ENCODE results near the gene CTIF. TPM values are rescaled to one million over a fixed set of nuclear protein-coding genes. Genes with fewer than 3 reads are reported as not detected.

CTIF gene
- total RNA-seq, 1 donor from 2014 or later: 26.4 TPM

DNA sequence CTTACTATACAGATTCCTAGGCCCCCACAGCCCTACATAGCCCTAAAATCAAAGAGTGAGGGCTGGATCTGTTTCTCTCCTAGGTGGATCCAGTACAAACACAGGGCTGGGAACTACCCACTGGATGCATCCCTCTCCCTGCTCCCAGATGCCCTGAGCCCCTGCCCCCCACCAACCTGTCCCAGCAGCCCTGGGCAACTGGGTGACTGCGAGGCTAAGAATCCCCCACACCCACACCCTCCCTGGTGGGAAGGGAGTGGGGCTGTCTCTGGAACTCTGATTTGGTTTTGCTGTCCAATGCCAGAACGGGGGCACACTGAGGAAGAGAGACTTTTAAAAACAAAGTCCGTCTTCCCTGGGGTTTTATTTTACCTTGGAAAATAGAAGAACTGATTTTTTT lies 298.8 kb downstream of the CTIF start:
- TF ChIP-seq CTCF (IDR thresholded peaks at IDR 0.05; ENCODE audit: unreplicated experiment): no peak
- H3K36me3 Mint-ChIP-seq (ENCODE audit: insufficient read depth): no peaks in the 10 kb centered on the region
- no peak for DNase-seq (ENCODE audit: low spot score, unreplicated experiment)
- H3K27ac Mint-ChIP-seq: no peak overlapping the region
- no peaks in the 10 kb centered on the region for H3K27me3 Mint-ChIP-seq
- H3K9me3 Mint-ChIP-seq (ENCODE audit: low read depth): no peaks in the 10 kb centered on the region
- no peak overlapping the region for H3K4me3 Mint-ChIP-seq (ENCODE audit: low read depth)
- H3K4me1 Mint-ChIP-seq (ENCODE audit: low read depth): peaks cover 31% of the 10 kb centered on the region

- no peak for DNase-seq (ENCODE audit: low spot score, unreplicated experiment)
- Mint-ChIP-seq H3K4me3 (ENCODE audit: low read depth) (no peak overlapping the region), H3K27me3 (no peaks in the 10 kb centered on the region), H3K9me3 (ENCODE audit: low read depth) (no peaks in the 10 kb centered on the region), H3K36me3 (ENCODE audit: insufficient read depth) (no peaks in the 10 kb centered on the region), H3K27ac (no peak overlapping the region), H3K4me1 (ENCODE audit: low read depth) (peaks cover 29% of the 10 kb centered on the region)
- TF ChIP-seq CTCF (IDR thresholded peaks at IDR 0.05; ENCODE audit: unreplicated experiment): no peak
Observed at GRCh38 chr18:48838166-48838775, 299.4 kb downstream of the CTIF start.

GRCh38 chr18:48838921-48839818 lies 300.3 kb downstream of the CTIF start:
- Mint-ChIP-seq H3K9me3 (ENCODE audit: low read depth) (no peaks in the 10 kb centered on the region), H3K4me3 (ENCODE audit: low read depth) (no peak overlapping the region), H3K4me1 (ENCODE audit: low read depth) (peaks cover 31% of the 10 kb centered on the region), H3K27me3 (no peaks in the 10 kb centered on the region), H3K27ac (peak overlapping the region; percentile 35), H3K36me3 (ENCODE audit: insufficient read depth) (no peaks in the 10 kb centered on the region)
- no peak for TF ChIP-seq CTCF (IDR thresholded peaks at IDR 0.05; ENCODE audit: unreplicated experiment)
- DNase-seq (ENCODE audit: low spot score, unreplicated experiment): no peak

DNA sequence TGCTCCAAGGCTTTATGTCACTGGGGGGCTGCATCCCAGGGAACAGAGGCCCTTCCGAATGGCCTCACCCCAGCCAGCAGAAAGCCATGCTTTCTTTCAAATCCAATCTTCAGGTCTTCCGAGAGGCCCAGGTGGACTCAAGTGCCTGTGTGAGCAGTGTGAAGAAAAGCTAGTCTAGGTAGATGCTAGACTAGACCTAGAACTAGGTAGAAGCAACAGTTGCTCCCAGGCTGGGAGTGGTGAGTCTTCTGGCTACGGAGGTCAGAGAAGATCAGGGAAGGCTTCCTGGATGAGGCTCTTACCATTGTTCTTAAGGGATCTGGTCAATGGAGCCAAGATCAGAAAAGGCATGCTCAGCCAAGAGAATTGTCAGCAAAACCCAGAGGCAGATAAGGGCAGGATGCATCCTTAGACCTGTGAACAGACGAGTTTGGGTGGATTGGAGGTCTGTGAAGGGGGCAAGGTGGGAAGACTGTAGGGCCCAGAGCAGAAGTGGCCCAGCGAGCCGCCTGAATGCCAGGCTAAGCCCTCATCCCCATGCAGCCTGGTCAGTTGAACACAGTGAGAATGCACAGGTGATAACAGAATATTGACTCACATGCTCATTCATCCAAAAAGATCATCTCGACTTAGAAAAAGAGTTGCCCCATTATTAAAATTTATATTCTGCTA lies 301.1 kb downstream of the CTIF start:
- no peaks in the 10 kb centered on the region for H3K9me3 Mint-ChIP-seq (ENCODE audit: low read depth)
- peaks cover 33% of the 10 kb centered on the region for H3K4me1 Mint-ChIP-seq (ENCODE audit: low read depth)
- H3K27ac Mint-ChIP-seq: no peak overlapping the region
- H3K36me3 Mint-ChIP-seq (ENCODE audit: insufficient read depth): no peaks in the 10 kb centered on the region
- no peak overlapping the region for H3K4me3 Mint-ChIP-seq (ENCODE audit: low read depth)
- no peak for TF ChIP-seq CTCF (IDR thresholded peaks at IDR 0.05; ENCODE audit: unreplicated experiment)
- no peak for DNase-seq (ENCODE audit: low spot score, unreplicated experiment)
- no peaks in the 10 kb centered on the region for H3K27me3 Mint-ChIP-seq

- peaks cover 33% of the 10 kb centered on the region for H3K4me1 Mint-ChIP-seq (ENCODE audit: low read depth)
- no peak overlapping the region for H3K4me3 Mint-ChIP-seq (ENCODE audit: low read depth)
- no peak overlapping the region for H3K27ac Mint-ChIP-seq
- no peaks in the 10 kb centered on the region for H3K27me3 Mint-ChIP-seq
- no peak for TF ChIP-seq CTCF (IDR thresholded peaks at IDR 0.05; ENCODE audit: unreplicated experiment)
- H3K36me3 Mint-ChIP-seq (ENCODE audit: insufficient read depth): no peaks in the 10 kb centered on the region
- DNase-seq (ENCODE audit: low spot score, unreplicated experiment): no peak
- no peaks in the 10 kb centered on the region for H3K9me3 Mint-ChIP-seq (ENCODE audit: low read depth)
Observed at GRCh38 chr18:48840491-48840877, 301.7 kb downstream of the CTIF start.
